PC-9 (cell line): Measurements from ENCODE around the gene HOXA4.

Source experiments
- CTCF ChIP-seq: fragments of 200-600 bp; sonication (generic); conservative IDR thresholded peaks from 2 replicates; pipeline ENCODE4 v1.6.1; 2017; ENCODE audit warnings: mixed run types, antibody characterized with exemption, mild to moderate bottlenecking, moderate library complexity
- EZH2 ChIP-seq: fragments of 200-600 bp; sonication (generic); IDR thresholded peaks from 2 replicates; pipeline ENCODE4 v1.8.0; 2017; ENCODE audit warnings: antibody characterized with exemption, low read depth

- TF ChIP-seq CTCF (no peak), EZH2 (no peak)
Observed at GRCh38 chr7:27147199-27148030, 16.9 kb upstream of the HOXA4 start, which contains the start of gene HOXA6.
